Mucosa of stomach (tissue), 1 donor: ENCODE results near the gene CSNK1D.

ENCODE experiments used
- H3K27me3 ChIP-seq: one replicate; pipeline ENCODE4 v1.7.0; 2013; ENCODE audit warnings: mild to moderate bottlenecking, low read length; ENCODE audit not compliant: control insufficient read depth, insufficient read depth
- H3K36me3 ChIP-seq: one replicate; pipeline ENCODE4 v1.7.0; 2013; ENCODE audit warnings: low read length; ENCODE audit not compliant: control insufficient read depth, insufficient read depth
- H3K4me1 ChIP-seq: one replicate; pipeline ENCODE4 v1.7.0; 2013; ENCODE audit warnings: mild to moderate bottlenecking, low read length; ENCODE audit not compliant: control insufficient read depth, insufficient read depth
- H3K4me3 ChIP-seq: one replicate; pipeline ENCODE4 v1.7.0; 2013; ENCODE audit warnings: low read length
- H3K9ac ChIP-seq: one replicate; pipeline ENCODE4 v1.7.0; 2013; ENCODE audit warnings: mild to moderate bottlenecking, low read length, moderate library complexity
- H3K9me3 ChIP-seq: one replicate; pipeline ENCODE4 v1.7.0; 2013; ENCODE audit warnings: mild to moderate bottlenecking, low read length, moderate library complexity; ENCODE audit not compliant: control insufficient read depth
- donor health status: Pancreatic carcinoma.

The CSNK1D gene

GRCh38 chr17:82247182-82247823 is 26.2 kb downstream of the CSNK1D start:
- Histone ChIP-seq H3K4me3 (no peak overlapping the region), H3K27me3 (no peaks in the 10 kb centered on the region), H3K9ac (no peak overlapping the region), H3K4me1 (peaks cover 46% of the 10 kb centered on the region), H3K36me3 (peaks cover 54% of the 10 kb centered on the region), H3K9me3 (no peaks in the 10 kb centered on the region)

DNA sequence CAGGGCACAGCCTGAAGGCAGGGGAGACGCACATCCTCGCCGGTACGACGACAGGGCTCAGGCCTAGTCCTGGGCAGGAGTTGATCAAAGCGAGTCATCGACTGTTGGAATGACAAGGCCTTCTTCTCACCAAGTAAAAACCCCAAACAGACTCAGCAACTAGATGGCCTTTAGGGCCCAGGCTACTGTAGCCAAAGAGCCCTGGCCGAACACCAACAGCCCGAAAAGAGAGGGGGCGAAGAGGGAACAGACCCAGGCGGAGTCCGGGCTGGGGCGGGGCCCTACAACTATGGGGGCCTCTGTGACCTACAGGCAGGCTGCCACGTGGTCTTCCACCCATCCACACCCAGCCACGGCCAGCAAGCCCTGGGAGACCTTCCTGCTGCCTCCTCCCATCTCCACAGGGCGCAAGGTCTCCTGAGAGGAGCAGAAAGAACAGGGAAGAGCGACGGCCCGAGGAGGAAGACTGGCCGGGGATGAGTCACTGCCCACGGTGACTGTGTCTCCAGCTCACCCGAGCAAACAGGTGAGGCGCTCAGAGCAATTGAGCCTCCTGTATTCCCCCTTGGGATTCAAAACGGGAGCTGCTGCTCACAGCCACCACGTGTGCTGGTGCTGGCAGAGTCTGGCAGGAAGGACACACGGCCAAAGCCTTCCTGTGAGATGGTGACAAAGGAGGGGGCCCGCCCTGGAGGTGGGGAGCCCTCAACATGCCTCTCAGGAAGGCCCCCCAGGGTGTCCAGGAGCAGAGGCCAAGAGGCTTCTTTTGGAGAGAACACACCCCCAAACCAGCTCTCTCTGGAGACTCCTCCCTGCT is 26.9 kb downstream of the CSNK1D start:
- H3K9me3 ChIP-seq, result no peaks in the 10 kb centered on the region
- no peaks in the 10 kb centered on the region for H3K27me3 ChIP-seq
- peaks cover 46% of the 10 kb centered on the region for H3K36me3 ChIP-seq
- H3K9ac ChIP-seq, result no peak overlapping the region
- H3K4me1 ChIP-seq, result peaks cover 53% of the 10 kb centered on the region
- H3K4me3 ChIP-seq, result no peak overlapping the region

GRCh38 chr17:82246040-82246364 is 27.5 kb downstream of the CSNK1D start:
- H3K4me3 ChIP-seq, result no peak overlapping the region
- H3K27me3 ChIP-seq, result no peaks in the 10 kb centered on the region
- no peaks in the 10 kb centered on the region for H3K9me3 ChIP-seq
- no peak overlapping the region for H3K9ac ChIP-seq
- H3K4me1 ChIP-seq, result peaks cover 59% of the 10 kb centered on the region
- peaks cover 41% of the 10 kb centered on the region for H3K36me3 ChIP-seq

- Histone ChIP-seq H3K4me3 (no peak overlapping the region), H3K9me3 (no peaks in the 10 kb centered on the region), H3K27me3 (no peaks in the 10 kb centered on the region), H3K36me3 (peaks cover 35% of the 10 kb centered on the region), H3K4me1 (peaks cover 65% of the 10 kb centered on the region), H3K9ac (no peak overlapping the region)
Observed at GRCh38 chr17:82245134-82246039, 28.1 kb downstream of the CSNK1D start.

- Histone ChIP-seq H3K4me1 (peaks cover 73% of the 10 kb centered on the region), H3K4me3 (no peak overlapping the region), H3K9me3 (no peaks in the 10 kb centered on the region), H3K9ac (no peak overlapping the region), H3K36me3 (peaks cover 31% of the 10 kb centered on the region), H3K27me3 (no peaks in the 10 kb centered on the region)
Observed at GRCh38 chr17:82244413-82245133, 28.9 kb downstream of the CSNK1D start.

DNA sequence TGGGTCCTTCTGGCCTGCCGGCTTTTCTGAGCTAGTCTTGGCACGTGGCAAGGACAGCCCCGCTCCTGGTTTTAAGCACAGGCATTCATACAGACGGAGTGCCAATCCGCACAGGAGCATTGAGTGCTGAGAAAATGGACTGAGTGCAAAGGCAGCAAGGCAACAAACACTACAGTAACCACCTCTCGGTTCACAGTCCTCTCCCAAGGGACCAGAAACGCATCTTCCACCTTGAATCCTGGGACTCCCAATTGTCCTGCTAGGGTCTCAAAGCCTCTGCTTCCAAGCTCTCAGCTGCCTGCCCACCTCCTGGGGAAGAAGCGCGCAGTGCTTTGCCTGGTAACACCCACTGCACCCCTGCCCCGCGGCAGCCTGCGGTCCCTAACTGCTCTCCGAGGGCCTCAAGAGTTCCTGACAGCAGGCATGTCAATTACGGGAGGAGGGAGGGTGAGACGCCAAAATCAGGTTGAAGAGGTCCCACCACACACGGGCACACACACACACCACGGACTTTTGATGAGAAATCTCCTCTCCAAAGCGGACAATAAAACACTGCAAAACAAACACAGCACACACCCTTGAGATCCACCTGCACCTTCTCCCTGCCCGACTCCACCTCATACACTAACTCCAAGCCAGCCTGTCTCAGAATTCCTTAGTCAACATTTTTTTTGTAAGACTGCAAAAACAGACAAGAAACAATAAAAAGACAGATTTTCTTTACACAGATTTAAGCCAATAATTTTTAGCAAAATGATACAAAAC is 29.7 kb downstream of the CSNK1D start:
- H3K36me3 ChIP-seq, result peaks cover 29% of the 10 kb centered on the region
- H3K4me3 ChIP-seq, result no peak overlapping the region
- H3K9me3 ChIP-seq, result no peaks in the 10 kb centered on the region
- no peak overlapping the region for H3K9ac ChIP-seq
- no peaks in the 10 kb centered on the region for H3K27me3 ChIP-seq
- H3K4me1 ChIP-seq, result peaks cover 79% of the 10 kb centered on the region

DNA sequence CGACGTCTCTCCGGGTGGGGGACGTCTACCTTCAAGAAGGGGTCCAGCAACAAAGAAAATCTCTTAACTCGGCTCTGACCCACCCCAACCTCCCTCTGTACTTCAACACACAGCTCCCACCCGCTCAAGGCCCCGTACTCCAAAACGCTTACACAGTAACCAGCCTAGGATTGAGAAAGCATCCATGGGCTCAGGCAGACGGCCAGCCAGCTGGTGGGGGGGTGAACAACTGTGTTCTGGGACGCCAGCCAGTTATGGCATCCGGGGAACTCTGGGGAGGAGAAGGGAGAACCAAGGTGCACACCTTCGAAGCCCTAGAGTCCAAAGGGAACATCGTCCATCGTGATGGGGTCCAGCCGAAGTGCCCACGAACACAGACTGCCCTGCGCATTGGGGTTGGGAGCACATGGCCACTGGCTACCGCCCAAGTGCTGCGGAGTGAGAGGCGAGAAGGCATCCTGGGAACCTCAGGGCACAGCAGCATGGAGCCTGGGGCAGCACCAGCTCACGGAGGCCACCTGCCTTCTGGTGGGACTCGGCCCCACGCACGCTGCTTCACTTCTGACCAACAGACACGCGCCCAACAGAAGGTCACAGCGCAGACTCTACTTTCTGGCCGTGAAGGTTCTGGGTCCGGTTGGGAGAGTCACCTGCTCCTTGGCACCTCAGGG is 30.4 kb downstream of the CSNK1D start:
- Histone ChIP-seq H3K4me3 (no peak overlapping the region), H3K9me3 (no peaks in the 10 kb centered on the region), H3K27me3 (no peaks in the 10 kb centered on the region), H3K4me1 (peaks cover 86% of the 10 kb centered on the region), H3K9ac (no peak overlapping the region), H3K36me3 (peaks cover 22% of the 10 kb centered on the region)

DNA sequence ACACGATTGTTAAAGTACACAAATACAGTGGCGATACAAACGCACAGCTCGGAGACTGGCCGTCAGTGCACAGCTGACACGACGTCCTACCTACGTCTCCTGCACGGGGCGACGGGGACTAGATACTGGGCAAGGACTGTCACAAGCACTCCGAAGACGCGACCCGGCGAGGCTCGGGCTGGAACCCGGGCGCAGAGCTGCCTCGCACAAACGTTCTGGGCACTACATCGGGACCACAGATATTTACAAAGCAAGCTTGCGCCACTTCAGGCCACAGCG is 30.9 kb downstream of the CSNK1D start:
- Histone ChIP-seq H3K9me3 (no peaks in the 10 kb centered on the region), H3K9ac (no peak overlapping the region), H3K4me1 (peaks cover 87% of the 10 kb centered on the region), H3K36me3 (peaks cover 21% of the 10 kb centered on the region), H3K27me3 (no peaks in the 10 kb centered on the region), H3K4me3 (no peak overlapping the region)

GRCh38 chr17:82241926-82242697 is 31.4 kb downstream of the CSNK1D start:
- H3K27me3 ChIP-seq, result no peaks in the 10 kb centered on the region
- H3K9ac ChIP-seq, result peak overlapping the region; percentile 23
- H3K9me3 ChIP-seq, result no peaks in the 10 kb centered on the region
- H3K4me1 ChIP-seq, result peaks cover 82% of the 10 kb centered on the region
- H3K36me3 ChIP-seq, result peaks cover 21% of the 10 kb centered on the region
- H3K4me3 ChIP-seq, result no peak overlapping the region

- no peaks in the 10 kb centered on the region for H3K27me3 ChIP-seq
- no peak overlapping the region for H3K4me3 ChIP-seq
- H3K9ac ChIP-seq, result no peak overlapping the region
- peaks cover 82% of the 10 kb centered on the region for H3K4me1 ChIP-seq
- peaks cover 19% of the 10 kb centered on the region for H3K36me3 ChIP-seq
- no peaks in the 10 kb centered on the region for H3K9me3 ChIP-seq
Observed at GRCh38 chr17:82241183-82241925, 32.1 kb downstream of the CSNK1D start.
